Glomerular endothelial cell (primary cell): ENCODE data around the gene ILRUN. TPM values are rescaled to one million over a fixed set of nuclear protein-coding genes. Genes with fewer than 3 reads are reported as not detected.

ENCODE experiments used
- total RNA-seq: library from RNA; depleted of rRNA; stranded (reverse); fragments of >200 nt; gene quantifications from 2 replicates; pipeline ENCODE4 v1.2.3, GENCODE V29; 2015

ILRUN gene
- total RNA-seq, 1 donor from 2014 or later, result 40.4 TPM

Other genes with a start within 250 kb of the ILRUN start
- not detected in 2 replicates for gene PACSIN1, start 230.7 kb downstream of the ILRUN start, total RNA-seq
- not detected in 2 replicates for gene SPDEF, start 140.4 kb downstream of the ILRUN start, total RNA-seq
- gene SNRPC, start 60.7 kb upstream of the ILRUN start, total RNA-seq, result 105 and 118 TPM in 2 replicates
- 5.5 and 9.0 TPM in 2 replicates for gene BLTP3A, start 95.3 kb upstream of the ILRUN start, total RNA-seq
- 21.5 and 28.0 TPM in 2 replicates for gene TAF11, start 191.3 kb upstream of the ILRUN start, total RNA-seq
- 17.9 and 21.5 TPM in 2 replicates for gene ANKS1A, start 192.5 kb upstream of the ILRUN start, total RNA-seq